GM19372 (cell line): ENCODE results near the gene SAG.
"Not testable (repeated sequence)": the region's sequence is repeated elsewhere in the genome, so short reads cannot be mapped to it uniquely, and the experiment has no call there.

ENCODE experiments used
- ATAC-seq: cut with Tn5 transposase; IDR thresholded peaks from one replicate; pipeline ENCODE4 v1.9.1; 2021; ENCODE audit warnings: mild to moderate bottlenecking, low read depth, moderate library complexity; ENCODE audit not compliant: unreplicated experiment

The SAG gene

DNA sequence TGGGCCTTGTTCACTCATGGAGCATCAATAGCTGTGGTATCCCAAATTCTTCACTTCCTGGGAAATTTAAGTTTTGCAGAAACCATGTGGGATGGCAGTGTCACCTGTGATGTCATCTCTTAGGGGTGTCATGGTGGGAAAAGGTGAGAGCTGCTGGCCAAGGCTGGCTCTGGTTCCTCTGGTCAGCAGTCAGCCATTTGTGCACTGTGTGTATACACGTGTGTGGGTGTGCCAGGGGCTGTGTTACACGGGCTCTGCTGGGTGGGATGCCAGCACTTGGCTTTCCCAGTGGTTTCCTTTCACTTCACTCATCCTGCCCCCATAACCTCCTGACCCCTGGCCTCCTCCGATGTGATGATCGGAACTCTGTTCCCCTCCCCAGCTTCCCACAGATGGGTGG is 21.3 kb downstream of the SAG start:
- no peak for ATAC-seq

DNA sequence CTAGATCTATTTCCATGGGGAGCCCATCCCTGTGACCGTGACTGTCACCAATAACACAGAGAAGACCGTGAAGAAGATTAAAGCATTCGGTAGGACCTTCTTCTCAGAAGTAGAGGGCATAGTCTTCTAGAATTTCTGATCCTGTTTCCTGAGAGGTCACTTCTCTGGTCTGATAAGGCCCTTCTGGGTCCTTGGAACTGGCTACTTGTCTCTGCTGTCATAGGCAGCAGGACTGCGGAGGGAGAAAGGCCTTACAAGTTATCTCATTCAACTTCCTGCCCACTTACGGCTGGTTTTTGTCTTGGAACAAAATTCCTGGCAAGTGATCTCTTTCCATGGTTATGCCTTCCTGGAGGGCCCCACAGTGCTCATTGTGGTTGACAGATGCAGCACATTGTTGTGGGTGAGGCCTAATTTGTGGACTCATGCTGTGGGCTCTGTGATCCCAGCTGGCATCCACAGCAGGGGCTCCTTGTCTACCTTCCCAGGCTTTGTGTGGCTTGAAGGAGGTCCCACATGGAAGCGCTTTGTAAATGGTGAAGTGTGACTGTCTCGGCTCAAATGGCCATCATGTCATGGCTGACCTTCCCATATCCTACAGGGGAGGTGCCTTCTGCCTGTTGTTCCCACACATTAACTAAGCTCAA is 22.0 kb downstream of the SAG start:
- no peak for ATAC-seq

DNA sequence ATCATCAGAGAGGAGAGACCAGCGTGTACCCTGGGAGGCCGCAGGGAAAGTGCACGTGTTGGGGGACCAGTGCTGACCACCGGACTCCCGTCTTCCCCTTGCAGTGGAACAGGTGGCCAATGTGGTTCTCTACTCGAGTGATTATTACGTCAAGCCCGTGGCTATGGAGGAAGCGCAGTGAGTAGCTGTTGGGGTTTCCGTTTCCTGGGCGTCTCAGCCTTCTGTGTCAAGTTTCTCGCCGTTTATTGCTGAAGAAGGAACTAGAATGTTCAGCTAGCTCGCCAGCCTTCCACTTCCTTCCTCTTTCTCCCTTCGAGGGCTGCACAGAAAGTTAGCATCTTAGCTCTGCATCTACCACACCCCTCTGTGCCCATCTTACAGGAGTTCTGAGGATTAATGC is 23.9 kb downstream of the SAG start:
- peak; percentile 95 for ATAC-seq

DNA sequence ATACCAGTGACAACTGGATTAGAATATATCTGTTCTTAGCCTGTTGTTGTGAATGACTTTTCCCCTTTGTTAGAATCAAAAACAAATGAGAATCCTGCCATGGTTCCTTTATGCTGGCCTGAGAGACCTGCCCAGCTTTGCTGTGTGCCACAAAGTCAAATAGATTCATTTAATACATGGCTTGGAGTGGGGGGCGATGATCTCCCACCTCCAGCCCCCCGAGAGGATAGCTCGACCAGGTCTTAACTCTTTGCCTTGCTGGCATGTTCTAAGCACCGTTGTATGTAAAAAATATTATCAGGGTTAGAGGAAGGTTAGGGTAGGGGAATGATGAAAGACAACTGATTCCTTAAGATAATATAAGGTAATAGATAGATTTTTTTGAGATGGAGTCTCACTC is 24.5 kb downstream of the SAG start:
- ATAC-seq: no peak

DNA sequence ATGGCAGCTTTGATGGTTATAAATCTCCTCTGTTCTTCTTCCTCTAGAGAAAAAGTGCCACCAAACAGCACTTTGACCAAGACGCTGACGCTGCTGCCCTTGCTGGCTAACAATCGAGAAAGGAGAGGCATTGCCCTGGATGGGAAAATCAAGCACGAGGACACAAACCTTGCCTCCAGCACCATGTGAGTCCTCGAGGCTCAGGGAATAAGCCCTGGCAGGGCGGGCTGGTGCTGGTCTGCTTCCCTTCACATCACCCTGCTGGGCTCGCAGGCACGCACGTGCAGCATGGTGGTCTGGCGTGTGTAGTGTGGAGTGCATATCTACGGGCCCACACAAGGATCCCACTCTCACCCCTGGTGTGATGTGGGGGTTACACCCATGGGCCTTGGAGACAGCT is 27.3 kb downstream of the SAG start:
- no peak for ATAC-seq

DNA sequence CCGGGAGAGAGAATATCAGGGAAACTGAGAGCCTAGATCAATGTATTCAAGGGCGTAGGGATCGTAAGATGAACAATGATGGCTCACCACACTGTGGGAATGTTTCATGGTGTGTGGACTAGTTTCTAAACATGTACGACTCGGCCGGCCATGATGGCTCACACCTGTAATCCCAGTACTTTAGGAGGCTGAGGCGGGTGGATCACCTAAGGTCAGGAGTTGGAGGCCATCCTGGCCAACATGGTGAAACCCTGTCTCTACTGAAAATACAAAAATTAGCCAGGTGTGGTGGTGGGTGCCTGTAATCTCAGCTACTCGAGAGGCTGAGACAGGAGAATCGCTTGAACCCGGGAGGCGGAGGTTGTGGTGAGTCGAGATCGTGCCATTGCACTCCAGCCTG is 28.5 kb downstream of the SAG start:
- ATAC-seq: not testable (repeated sequence)

DNA sequence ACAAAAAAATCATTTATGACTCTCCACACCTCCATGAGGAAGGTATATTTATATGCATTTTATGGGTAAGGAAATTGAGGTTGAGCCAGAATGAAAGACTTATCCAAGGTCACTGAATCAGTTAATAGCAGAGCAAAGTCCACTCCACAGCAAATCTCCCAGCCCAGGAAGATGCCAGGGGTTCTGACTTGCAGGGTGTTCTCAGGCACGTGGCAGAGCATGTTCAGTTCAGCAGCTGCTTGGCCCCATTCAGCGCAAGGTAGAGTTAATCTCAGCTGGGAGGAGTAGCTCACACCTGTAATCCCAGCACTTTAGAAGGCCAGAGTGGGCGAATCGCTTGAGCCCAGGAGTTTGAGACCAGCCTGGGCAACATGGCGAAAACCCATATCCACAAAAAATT is 28.9 kb downstream of the SAG start:
- no peak for ATAC-seq

DNA sequence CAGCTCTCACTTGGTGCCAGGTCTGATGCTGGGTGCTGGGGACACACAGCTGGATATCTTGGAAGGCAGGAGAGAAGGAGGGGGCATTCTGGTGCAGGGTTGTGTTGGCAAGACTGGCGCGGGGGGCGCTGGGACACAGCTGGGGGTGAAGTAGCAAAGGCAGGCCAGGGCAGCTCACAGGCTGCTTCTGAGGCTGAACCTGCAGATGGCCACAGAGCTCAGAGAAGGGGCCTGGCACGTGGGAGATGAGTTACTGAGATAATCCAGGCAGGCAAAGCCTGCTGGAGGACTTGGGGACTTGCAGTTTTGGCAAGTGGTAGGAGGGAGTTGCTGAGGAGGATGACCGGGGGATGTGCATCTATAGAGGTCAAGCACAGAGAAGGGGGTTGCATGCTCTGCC is 30.4 kb downstream of the SAG start:
- ATAC-seq: no peak

DNA sequence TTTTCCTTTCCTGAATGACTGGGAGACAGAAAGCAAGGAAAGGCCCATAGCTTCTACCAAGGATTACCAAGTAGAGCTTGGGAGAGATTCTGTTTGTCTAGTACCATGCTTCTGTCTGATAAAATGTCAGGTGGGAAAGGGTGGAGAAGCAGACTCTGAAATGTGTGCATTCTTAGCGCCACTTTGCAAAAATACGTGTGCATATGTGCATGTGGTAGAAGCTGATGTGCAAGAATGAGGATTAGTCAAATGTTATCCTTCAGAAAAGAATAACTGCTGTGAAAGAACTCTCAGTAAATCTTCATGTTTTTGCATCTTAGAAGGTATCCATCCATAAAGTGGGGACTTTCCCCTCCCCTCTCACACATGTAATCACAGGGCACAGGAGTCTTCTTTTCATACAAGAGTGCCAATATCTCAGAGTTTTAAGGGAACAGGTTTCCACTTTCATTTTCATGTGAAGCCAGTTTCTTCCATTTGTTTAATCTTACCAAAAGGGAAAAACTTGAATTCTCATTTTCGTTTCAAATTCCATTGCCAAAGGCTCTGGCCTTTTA is 31.3 kb downstream of the SAG start:
- no peak for ATAC-seq

DNA sequence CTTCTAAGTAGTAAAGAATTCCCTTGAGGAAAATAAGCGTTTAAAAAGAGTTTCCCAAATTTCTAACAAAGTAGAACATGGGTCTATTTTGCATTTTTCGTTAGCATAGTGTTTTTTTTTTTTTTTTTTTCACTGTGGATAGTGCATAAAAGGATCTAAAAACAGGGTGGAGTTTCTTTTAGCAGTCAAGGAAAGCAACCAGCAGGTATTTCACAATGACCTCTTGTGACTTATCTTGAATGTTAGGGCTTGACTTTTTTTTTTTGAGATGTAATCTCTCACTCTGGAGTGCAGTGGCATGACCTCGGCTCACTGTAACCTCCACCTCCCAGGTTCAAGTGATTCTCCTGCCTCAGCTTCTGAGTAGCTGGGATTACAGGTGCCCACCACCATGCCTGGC is 31.8 kb downstream of the SAG start:
- no peak for ATAC-seq

DNA sequence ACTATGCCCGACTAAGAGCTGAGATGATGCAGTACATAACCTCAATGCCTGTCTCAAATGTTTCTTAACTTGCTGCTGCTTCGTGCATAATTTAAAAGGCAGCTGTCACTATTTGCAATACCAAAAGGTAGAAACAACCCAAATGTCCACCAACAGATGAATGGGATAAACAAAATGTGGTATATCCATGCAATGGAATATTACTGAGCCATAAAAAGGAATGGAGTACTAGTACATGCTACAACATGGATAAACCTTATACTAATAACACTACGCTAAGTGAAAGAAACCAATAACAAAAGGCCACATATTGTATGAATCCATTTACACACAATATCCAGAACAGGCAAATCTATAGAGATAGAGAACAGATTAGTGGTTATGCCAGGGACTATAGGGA is 33.7 kb downstream of the SAG start:
- no peak for ATAC-seq

DNA sequence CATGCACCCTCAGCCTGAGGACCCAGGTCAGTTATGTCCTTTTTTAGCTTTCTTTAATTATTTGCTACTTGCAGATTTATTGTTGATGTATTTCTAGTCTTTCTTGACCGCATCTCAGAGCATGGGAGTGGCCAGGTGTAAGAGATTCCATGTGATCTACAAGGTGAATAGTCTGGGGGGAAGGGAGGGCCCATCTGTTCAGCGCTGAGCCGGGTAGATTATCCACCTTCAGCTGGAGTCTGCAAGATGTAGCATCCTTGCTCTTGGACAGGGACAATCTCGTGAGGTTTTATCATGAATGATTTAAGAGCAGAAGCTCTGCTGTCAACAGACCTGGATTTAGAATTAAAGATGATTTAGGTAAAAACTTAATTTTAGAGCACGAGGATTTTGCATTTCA is 34.7 kb downstream of the SAG start:
- no peak for ATAC-seq

DNA sequence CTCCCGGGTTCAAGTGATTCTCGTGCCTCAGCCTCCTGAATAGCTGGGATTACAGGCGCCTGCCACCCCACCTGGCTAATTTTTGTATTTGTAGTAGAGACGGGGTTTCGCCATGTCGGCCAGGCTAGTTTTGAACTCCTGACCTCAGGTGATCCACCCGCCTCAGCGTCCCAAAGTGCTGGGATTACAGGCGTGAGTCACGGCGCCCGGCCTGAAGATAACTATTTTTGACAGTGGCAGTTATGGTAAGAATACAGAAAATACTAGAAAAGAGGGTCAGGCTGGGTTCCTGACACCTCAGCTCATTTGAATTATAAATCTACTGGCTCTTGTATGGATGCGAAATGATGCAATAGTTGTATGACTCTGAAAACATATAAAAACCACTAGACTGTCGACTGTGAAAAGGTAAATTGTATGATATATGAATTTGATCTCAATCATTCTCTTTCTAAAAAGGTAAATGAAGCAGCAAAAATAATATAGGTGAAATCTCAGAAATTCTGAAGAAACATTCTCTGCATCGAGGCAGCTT is 35.6 kb downstream of the SAG start:
- ATAC-seq: no peak

DNA sequence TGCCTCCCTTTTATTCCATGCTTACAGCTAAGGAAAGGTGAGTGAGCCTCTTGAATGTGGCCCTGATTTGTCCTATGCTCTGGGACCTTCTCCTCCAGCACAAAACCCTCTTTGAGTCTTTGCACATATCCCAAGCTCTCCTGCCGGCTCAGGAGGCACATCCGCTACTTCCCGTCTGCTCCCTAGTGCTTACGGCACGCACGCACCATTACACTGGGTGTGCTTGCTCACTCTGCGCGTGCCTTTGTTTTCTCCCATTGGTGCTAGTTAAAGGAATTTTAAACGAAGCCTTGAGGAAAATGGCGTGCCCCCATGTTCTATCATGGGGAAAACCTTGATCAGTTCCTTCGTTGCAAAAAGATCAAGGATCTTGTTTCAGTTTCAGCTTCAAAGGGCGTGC is 38.8 kb downstream of the SAG start:
- ATAC-seq: no peak

DNA sequence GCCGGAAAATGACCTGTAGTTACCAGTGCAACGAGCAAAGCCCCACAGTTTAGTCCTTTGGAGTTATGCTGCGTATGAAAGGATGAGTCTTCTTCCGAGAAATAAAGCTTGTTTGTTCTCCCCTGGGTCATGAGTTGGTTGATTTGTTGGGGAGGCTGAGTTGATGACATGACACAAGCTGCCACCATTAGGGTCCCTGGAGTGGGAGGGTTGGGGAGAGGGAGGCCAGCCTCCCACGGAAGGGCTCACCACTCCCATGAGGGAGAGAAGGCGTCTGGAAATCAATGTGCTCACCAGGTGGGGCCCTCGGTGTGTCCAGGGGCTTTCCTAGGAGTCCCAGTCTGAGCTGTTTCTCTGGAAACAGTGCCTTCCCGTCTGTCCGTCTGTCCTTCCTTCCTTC is 39.3 kb downstream of the SAG start:
- ATAC-seq: no peak

DNA sequence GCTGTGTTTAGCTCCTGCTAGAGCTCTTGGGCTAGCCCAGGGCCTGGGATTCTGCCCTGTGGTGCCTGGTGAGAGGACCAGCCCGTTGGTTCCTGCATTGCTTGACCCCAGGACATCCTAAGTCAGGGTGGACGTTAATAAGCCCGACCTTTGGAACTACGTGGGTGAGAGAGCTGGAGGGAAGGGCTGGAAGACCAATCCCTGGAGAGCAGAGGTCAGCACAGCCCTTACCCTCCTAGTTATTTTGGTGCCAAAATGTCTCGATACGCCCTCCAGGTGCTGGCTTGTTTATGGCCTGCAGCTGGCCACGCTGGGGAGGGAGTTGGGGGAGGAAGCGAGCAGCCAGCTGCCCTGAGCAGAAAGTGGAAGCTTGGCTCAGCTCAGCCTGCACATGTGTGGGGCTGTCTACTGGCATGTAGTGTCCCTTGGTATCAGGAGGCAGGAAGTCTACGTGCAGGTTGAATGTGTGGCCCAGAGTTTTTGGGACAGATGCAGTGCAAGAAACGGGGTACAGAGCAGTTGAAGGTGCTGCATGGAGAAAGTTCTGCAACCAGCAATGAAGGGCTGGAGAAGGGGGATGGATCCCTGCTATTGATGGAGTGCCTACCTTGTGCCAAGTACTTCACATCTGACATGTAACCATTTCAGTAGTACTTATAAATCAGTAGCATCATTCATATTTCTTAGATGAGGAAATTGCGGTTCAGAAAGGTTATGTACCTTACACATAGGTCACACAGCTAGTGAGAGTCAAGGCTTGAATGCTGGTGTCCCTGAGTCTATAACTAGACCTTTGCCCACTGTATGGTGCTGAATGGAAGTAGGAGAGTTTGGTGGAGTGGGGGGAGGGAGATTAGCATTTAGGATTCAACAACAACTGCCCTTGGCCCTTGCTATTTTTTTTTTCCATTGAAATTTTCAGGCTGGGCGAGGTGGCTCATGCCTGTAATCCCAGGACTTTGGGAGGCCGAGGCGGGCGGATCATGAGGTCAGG is 41.7 kb downstream of the SAG start:
- ATAC-seq: peak; percentile 64

DNA sequence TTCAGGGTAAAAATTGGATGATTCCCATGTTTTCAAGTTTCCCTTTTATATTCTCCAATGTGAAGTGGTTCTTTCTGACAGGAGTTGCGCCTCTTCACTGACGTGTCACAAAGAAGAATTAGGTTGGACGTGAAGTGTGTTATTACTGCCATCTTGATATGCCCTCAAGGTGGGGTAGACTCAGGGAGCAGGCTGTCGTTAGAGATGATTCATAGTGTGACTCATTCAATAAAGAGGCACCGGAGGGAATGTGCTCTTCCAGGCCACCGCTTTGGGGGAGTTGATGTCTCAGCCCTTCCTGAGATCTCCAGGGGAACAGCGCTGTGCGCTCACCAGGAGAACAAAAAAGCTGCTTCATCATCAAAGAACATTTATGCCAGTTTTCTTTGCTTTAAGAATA is 43.1 kb downstream of the SAG start:
- ATAC-seq: no peak

DNA sequence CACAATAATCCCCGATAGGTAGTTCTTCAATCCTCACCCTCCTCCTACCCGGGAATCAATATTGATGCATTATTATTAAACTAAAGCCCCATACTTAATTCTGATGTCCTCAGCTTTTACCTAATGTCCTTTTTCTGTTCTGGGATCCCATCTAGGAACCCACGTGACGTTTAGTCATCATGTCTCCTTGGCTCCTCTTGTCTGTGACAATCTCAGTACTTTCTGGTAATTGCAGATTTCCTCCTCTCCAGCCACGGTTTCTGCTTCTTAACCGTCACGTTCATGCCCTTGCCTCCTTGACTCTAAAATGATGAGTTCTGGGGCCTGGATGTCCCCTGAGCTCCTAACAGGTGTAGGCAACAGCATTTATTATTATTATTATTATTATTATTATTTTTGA is 43.8 kb downstream of the SAG start:
- no peak for ATAC-seq

DNA sequence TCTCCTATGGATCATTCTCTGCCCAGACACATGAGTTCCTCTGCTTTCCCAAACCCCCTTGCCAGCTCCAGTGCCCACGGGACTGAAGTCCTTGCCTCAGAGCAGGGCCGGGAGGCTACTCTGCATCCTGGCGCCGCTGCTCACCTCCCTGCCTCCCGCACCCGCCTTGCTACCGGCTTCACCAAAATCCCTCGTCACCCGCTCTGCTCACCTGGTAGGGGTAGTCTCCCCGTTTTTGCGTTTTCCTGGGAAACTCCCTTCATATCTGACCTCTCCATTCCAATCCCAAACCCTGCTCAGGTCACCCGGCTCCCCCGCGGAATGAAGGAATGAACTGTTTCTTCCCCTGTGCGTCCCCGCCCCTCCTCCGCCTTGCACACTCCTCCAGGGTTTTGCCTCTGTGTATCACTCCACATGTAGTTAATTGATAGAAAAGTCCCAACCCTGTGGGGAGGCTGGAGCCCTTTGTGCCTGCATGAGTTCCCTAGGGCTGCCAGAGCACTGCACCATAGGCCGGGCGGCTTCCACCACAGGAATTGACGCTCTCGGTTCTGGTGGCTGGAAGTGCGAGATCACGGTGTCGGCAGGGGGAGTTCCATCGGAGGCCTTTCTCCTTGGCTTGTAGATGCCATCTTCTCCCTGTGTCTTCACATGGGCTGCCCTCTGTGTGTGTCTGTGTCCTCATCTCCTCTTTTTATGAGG is 44.7 kb downstream of the SAG start:
- no peak for ATAC-seq

DNA sequence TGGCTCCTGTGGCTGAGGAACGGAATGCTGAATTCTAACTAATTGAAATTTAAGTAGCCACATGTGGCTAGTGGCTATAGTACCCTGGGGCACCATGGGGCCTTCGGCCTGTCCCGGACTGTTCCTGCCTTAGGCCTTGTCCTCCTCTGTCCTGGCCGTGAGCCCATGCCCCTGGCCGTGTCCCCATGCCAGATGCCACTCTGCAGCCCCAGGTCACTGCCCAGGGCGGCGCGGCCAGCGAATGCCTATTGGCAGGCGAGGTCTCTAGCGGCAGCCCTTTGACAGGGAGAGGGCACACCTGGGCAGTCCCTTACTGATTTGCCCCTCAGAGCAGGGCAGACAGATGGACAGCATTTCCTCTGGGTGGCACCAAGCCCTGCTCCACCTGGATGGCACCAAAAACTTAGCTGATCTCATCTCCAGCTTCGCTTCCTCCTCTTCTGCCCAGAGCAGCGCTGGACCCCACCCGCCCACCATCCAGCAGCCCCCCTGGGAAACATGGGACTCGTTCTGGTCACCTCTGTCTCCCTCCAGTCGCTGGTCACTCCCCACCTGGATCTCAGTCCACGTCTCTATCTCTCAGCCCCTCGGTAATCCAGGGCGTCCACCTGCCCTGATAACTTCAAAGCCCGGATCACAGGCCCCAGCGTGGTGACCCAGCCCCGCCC is 45.6 kb downstream of the SAG start:
- ATAC-seq: peak; percentile 4
